Adrenal gland (tissue), 12 donors: ENCODE measurements around the gene TMEM40. TPM values are rescaled to one million over a fixed set of nuclear protein-coding genes. Genes with fewer than 3 reads are reported as not detected.

Experiments
- DNase-seq, 7 donors: peaks; one replicate each; pipeline ENCODE4 v3.0.0-alpha.2; 2019 to 2020
- H3K27ac ChIP-seq, 5 donors: fragments of 200-600 bp; sonication (generic) in 4 of 5; 1 replicate in 3 of 5; 2 replicates in 2 of 5; pipeline versions ENCODE4 v1.5.1 to v1.8.0; 2016 to 2020; ENCODE audit warnings: mild to moderate bottlenecking in 1 of 5
- H3K27me3 ChIP-seq: fragments of 200-600 bp; 2 replicates; pipeline ENCODE4 v1.8.0; 2021
- H3K36me3 ChIP-seq, 2 donors: fragments of 200-600 bp; replicated peaks in 1 of 2; 1 replicate in 1 of 2; 2 replicates in 1 of 2; pipeline versions ENCODE4 v1.5.1 to v1.8.0; 2018 to 2022
- H3K4me1 ChIP-seq, 2 donors: fragments of 200-600 bp; replicated peaks in 1 of 2; 1 replicate in 1 of 2; 2 replicates in 1 of 2; pipeline versions ENCODE4 v1.5.1 to v1.8.0; 2018 to 2021
- H3K4me3 ChIP-seq, 4 donors: fragments of 200-600 bp; sonication (generic) in 3 of 4; one replicate each; pipeline ENCODE4 v1.5.1; 2016 to 2018
- H3K9me3 ChIP-seq, 3 donors: fragments of 200-600 bp; sonication (generic) in 1 of 3; replicated peaks in 1 of 3; 1 replicate in 2 of 3; 2 replicates in 1 of 3; pipeline versions ENCODE4 v1.5.1 to v1.8.0; 2016 to 2021
- CTCF ChIP-seq, 6 experiments: fragments of 450-650 bp in 4 of 6; fragments of 200-600 bp in 2 of 6; sonication (generic) in 1 of 6; IDR thresholded peaks; 1 replicate in 5 of 6; 2 replicates in 1 of 6; pipeline versions ENCODE4 v1.5.1 to v1.8.0; 2016 to 2021; ENCODE audit warnings: antibody characterized with exemption in 6 of 6, mild to moderate bottlenecking in 2 of 6, moderate library complexity in 1 of 6
- POLR2A ChIP-seq, 2 donors: fragments of 450-650 bp; IDR thresholded peaks; one replicate each; pipeline ENCODE4 v1.6.1; 2017; ENCODE audit warnings: antibody characterized with exemption in 2 of 2, mild to moderate bottlenecking in 2 of 2, moderate library complexity in 1 of 2
- WGBS, 4 donors: extraction: QIAGEN DNeasy Blood & Tissue Kit in 2 of 4; methylation state at CpG; one replicate each; pipeline versions ENCODE4 v1.1.5 to v1.1.7; 2013 to 2017; 5-methylcytosine and 5-hydroxymethylcytosine counted together
- intact Hi-C, 2 donors: fragments of 100-400 bp; cut with DNase I; formaldehyde crosslinking; loops; one replicate each; pipeline versions ENCODE4 v1.14.1 to v1.15.0; 2022 to 2023
- polyA plus RNA-seq, 3 donors: library from polyadenylated mRNA; stranded (reverse); fragments of 200-250 nt in 2 of 3; fragments of 350-450 nt in 1 of 3; fragmentation: Illumina TruSeq in 1 of 3; extraction: RNeasy Lipid Tissue Mini Kit (QIAGEN cat#74804) in 1 of 3; gene quantifications; one replicate each; pipeline ENCODE4 v1.2.3, GENCODE V29; 2013 to 2014
- total RNA-seq, 9 donors: library from RNA; depleted of rRNA in 4 of 9; stranded (reverse); fragments of >200 nt in 4 of 9; fragments of 120-200 nt in 1 of 9; fragmentation: NEBNext Ultra II Directional in 1 of 9; extraction: Animal tissue kit (Norgen Biotek cat#: 25700) in 1 of 9; gene quantifications; one replicate each; pipeline versions ENCODE4 v1.1.0 to v1.2.4, GENCODE V29; 2013 to 2023
- donor health status: healthy with polysubstance abuse.
- donor health status: Bipolar disorder and iron deficiency.
- donor health status: DM: yes; HTN: yes; CAD: no.
- donor health status: DM: no; HTN: no; CAD: no.
- donor health status: DM: no; HTN: no; CAD: no.
- donor health status: DM: yes; HTN: yes; CAD: no.

Gene TMEM40
- total and polyA plus RNA-seq, 12 donors, result 0.17 to 1.5 (median 1.00) TPM; not detected in 8

DNA sequence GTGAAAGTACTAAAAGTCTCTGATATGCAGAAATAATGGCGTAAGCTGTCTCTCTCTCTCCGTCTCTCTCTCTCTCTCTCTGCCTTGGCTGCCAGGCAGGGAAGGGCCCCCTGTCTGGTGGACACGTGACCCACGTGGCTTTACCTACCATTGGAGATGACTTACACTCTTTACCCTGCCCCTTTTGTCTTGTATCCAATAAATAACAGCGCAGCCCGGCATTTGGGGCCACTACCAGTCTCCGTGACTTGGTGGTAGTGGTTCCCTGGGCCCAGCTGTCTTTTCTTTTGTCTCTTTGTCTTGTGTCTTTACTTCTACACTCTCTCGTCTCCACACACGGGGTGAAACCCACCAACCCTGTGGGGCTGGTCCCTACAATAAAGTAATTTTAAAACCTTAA is 12.2 kb upstream of the TMEM40 start:
- no peaks in the 10 kb centered on the region for H3K36me3 ChIP-seq
- H3K4me3 ChIP-seq, result no peak overlapping the region
- H3K9me3 ChIP-seq, result no peaks in the 10 kb centered on the region
- intact Hi-C loops, result no loop called here
- no peak overlapping the region for H3K27ac ChIP-seq
- no peak for DNase-seq
- H3K4me1 ChIP-seq, result no peaks in the 10 kb centered on the region
- H3K27me3 ChIP-seq, result no peaks in the 10 kb centered on the region
- TF ChIP-seq CTCF (IDR thresholded peaks at IDR 0.05) (no peak), POLR2A (IDR thresholded peaks at IDR 0.05) (no peak)
- 84 to 93% (median 88%) methylated on average over 9 of the region's 9 CpGs for WGBS, 4 donors

GRCh38 chr3:12769761-12770160 is 10.7 kb upstream of the TMEM40 start:
- Histone ChIP-seq H3K36me3 (no peaks in the 10 kb centered on the region), H3K9me3 (no peaks in the 10 kb centered on the region), H3K4me1 (no peaks in the 10 kb centered on the region), H3K4me3 (no peak overlapping the region), H3K27ac (no peak overlapping the region), H3K27me3 (no peaks in the 10 kb centered on the region)
- WGBS, 4 donors, result 61 to 88% (median 76%) methylated on average over 2 of the region's 2 CpGs
- TF ChIP-seq POLR2A (IDR thresholded peaks at IDR 0.05), result no peak
- TF ChIP-seq CTCF (IDR thresholded peaks at IDR 0.05), result no peak
- no peak for DNase-seq
- intact Hi-C loops, result no loop called here

DNA sequence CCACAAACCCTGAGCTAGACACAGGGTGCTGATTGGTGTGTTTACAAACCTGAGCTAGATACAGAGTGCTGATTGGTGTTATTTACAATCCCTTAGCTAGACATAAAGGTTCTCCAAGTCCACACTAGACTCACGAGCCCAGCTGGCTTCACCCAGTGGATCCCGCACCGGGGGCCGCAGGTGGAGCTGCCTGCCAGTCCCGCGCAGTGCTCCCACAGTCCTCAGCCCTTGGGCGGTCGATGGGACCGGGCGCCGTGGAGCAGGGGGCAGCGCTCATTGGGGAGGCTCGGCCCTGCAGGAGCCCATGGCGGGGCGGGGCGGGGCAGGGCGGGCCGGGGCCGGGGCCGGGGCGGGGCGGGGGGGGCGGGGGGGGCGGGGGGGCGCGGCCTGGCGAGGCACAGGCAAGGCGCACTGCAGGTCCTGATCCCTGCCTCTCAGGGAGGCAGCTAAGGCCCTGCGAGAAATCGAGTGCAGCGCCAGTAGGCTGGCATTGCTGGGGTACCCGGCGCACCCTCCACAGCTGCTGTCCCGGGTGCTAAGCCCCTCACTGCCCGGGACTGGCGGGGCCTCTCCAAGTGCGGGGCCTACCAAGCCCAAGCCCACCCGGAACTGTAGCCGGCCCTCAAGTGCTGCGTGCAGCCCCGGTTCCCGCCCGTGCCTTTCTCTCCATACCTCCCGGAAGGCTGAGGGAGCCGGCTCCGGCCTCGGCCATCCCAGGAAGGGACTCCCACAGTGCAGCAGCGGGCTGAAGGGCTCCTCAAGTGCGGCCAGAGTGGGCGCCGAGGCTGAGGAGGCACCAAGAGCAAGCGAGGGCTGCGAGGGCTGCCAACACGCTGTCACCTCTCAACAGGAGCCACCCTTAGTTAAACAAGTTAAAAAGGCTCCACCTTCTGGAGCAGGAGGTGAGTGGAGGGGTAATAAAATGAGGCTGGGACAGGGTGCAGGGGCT is 9.8 kb upstream of the TMEM40 start:
- Histone ChIP-seq H3K27me3 (no peaks in the 10 kb centered on the region), H3K4me1 (no peaks in the 10 kb centered on the region), H3K36me3 (no peaks in the 10 kb centered on the region), H3K27ac (no peak overlapping the region), H3K4me3 (no peak overlapping the region), H3K9me3 (no peaks in the 10 kb centered on the region)
- intact Hi-C loops, result no loop called here
- no peak for DNase-seq
- WGBS, 4 donors, result 85 to 90% (median 87%) methylated on average over 12 to 52 of the region's 54 CpGs
- TF ChIP-seq POLR2A (IDR thresholded peaks at IDR 0.05) (no peak), CTCF (IDR thresholded peaks at IDR 0.05) (no peak)

DNA sequence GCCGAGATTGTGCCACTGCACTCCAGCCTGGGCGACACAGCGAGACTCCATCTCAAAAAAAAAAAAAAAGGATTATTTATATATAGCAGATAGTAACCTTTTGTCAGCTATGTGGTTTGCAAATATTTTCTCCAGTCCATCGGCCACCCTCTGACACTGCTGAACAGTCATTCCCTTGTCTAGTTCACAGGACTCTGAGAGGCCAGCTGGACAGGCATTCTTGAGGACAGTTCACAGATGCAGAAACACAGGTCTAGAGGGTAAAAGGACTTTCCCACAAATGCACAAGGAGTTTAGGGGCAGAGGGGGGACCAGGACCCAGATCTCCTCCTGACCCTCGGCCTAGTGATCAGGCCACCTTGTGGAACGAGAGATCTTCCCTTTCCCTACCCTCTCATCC is 7.5 kb upstream of the TMEM40 start:
- no peak for DNase-seq
- H3K27ac ChIP-seq, result no peak overlapping the region

More for the DNA sequence above, 7.5 kb upstream of the TMEM40 start:
- Histone ChIP-seq H3K4me3 (no peak overlapping the region), H3K36me3 (no peaks in the 10 kb centered on the region), H3K9me3 (no peaks in the 10 kb centered on the region), H3K4me1 (no peaks in the 10 kb centered on the region), H3K27me3 (no peaks in the 10 kb centered on the region)
- no peak for TF ChIP-seq CTCF (IDR thresholded peaks at IDR 0.05)
- no peak for TF ChIP-seq POLR2A (IDR thresholded peaks at IDR 0.05)
- 79 to 93% (median 87%) methylated on average over 6 of the region's 6 CpGs for WGBS, 4 donors
- intact Hi-C loops, result no loop called here
